Right lobe of liver (tissue), 6 donors: ENCODE results near the gene ABCB8. TPM values are rescaled to one million over a fixed set of nuclear protein-coding genes. Genes with fewer than 3 reads are reported as not detected.

Source experiments
- ATAC-seq, 4 donors: fragments of 200-7000 bp; cut with Tn5 transposase; one replicate each; pipeline ENCODE4 v1.9.1; 2020; ENCODE audit warnings: mild to moderate bottlenecking in 4 of 4, moderate library complexity in 4 of 4
- DNase-seq, 3 donors: peaks; one replicate each; pipeline ENCODE4 v3.0.0-alpha.2; 2020
- H3K27ac ChIP-seq, 3 donors: fragments of 200-600 bp; one replicate each; pipeline ENCODE4 v1.8.0; 2022
- H3K27me3 ChIP-seq, 2 donors: fragments of 200-600 bp; one replicate each; pipeline ENCODE4 v1.8.0; 2022
- H3K36me3 ChIP-seq, 4 donors: fragments of 200-600 bp; sonication (generic) in 1 of 4; one replicate each; pipeline versions ENCODE4 v1.5.1 to v1.8.0; 2017 to 2022; ENCODE audit warnings: control low read depth in 1 of 4
- H3K4me1 ChIP-seq, 4 donors: fragments of 200-600 bp; sonication (generic) in 1 of 4; one replicate each; pipeline versions ENCODE4 v1.5.1 to v1.8.0; 2017 to 2022; ENCODE audit warnings: control low read depth in 1 of 4
- H3K4me3 ChIP-seq, 3 donors: fragments of 200-600 bp; one replicate each; pipeline ENCODE4 v1.8.0; 2022
- H3K9me3 ChIP-seq, 4 donors: fragments of 200-600 bp; sonication (generic) in 1 of 4; one replicate each; pipeline versions ENCODE4 v1.5.1 to v1.8.0; 2017 to 2022; ENCODE audit warnings: control low read depth in 1 of 4
- POLR2A ChIP-seq: fragments of 450-650 bp; IDR thresholded peaks from one replicate; pipeline ENCODE4 v1.6.1; 2017; ENCODE audit warnings: antibody characterized with exemption, mild to moderate bottlenecking
- WGBS: methylation state at CpG from one replicate; pipeline ENCODE4 v1.1.6; 2018; ENCODE audit warnings: low coverage, low lambda C conversion rate; ENCODE audit not compliant: insufficient coverage; ENCODE audit errors: missing lambda C conversion rate; 5-methylcytosine and 5-hydroxymethylcytosine counted together
- intact Hi-C, 2 donors: fragments of 100-400 bp; cut with DNase I; formaldehyde crosslinking; loops; one replicate each; pipeline versions ENCODE4 v1.11.2 to v1.14.1; 2022
- total RNA-seq, 6 experiments: library from RNA; depleted of rRNA in 2 of 6; stranded (reverse); fragments of >200 nt in 2 of 6; fragmentation: NEBNext Ultra II Directional in 3 of 6; extraction: Animal tissue kit (Norgen Biotek cat#: 25700) in 3 of 6; gene quantifications; one replicate each; pipeline versions ENCODE4 v1.1.0 to v1.2.4, GENCODE V29; 2016 to 2023
- TF ChIP-seq, protein P1 (sequence below), 4 donors: fragments of 200-600 bp in 3 of 4; fragments of 450-650 bp in 1 of 4; IDR thresholded peaks; one replicate each; pipeline versions ENCODE4 v1.5.1 to v1.8.0; 2016 to 2022; ENCODE audit warnings: antibody characterized with exemption in 4 of 4, mild to moderate bottlenecking in 2 of 4
- donor health status: DM: no; HTN: yes; CAD: no.
- donor health status: DM: no; HTN: no; CAD: no.
- donor health status: DM: no; HTN: no; CAD: no.
- donor health status: DM: no; HTN: yes; CAD: no.
- donor health status: DM: no; HTN: yes; CAD: no.

ABCB8 gene
- total RNA-seq, 6 experiments from 2014 or later: 22.3 to 33.8 (median 26.8) TPM

DNA sequence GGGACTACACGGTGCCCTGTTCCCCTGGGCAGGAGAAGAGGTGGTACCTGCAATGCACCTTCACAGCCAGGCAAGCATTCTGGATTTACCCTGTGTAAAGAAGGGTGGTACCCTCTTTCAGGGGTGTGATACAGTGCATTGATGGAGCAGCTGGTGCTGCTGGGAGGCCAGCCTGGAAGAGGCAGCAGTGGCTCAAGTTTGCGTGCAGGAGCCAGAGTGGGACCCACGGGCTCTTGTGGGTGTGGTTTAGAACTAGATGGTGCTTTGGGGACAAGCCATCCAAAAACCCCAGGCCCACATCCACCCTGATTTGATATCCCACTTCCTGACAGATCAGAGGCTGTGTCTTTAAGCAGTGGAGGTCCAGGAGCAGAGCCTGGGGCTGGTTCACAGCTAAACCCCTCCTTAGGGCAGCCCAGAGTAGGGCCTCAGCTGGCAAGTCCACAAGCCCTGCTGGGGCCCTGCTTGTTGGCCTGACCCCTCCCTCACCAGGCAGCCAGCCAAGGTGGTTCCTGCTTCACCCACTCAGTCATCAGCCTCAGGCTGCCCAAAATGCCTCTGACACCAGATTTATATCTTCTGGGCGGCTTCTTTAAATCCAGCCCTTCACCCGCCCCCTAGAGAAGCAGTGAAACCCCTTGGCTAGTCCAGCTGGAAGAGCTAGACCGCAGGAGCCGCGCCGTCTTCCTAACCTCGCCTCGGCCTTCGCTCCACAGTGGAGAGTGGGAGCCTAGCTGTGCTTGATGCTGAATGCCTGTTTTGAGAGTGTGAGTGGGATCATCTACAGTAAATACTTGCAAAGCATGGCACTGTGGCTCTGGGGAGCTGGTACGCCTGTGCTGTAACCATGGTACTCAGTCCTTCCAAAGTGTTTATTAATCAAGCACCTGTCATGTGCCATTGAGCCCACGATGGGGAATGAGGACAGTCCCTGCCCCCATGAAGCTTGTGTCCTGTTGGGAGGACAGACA is 18.6 kb downstream of the ABCB8 start:
- Histone ChIP-seq H3K27me3 (no peaks in the 10 kb centered on the region), H3K27ac (no peak overlapping the region), H3K9me3 (no peaks in the 10 kb centered on the region), H3K36me3 (no peaks in the 10 kb centered on the region), H3K4me1 (no peaks in the 10 kb centered on the region), H3K4me3 (no peak overlapping the region)
- intact Hi-C loops: no loop called here
- WGBS: 76% methylated on average over 3 of the region's 14 CpGs
- ATAC-seq (no peak), DNase-seq (no peak)
- TF ChIP-seq POLR2A: no peak
- TF ChIP-seq, protein P1, sequence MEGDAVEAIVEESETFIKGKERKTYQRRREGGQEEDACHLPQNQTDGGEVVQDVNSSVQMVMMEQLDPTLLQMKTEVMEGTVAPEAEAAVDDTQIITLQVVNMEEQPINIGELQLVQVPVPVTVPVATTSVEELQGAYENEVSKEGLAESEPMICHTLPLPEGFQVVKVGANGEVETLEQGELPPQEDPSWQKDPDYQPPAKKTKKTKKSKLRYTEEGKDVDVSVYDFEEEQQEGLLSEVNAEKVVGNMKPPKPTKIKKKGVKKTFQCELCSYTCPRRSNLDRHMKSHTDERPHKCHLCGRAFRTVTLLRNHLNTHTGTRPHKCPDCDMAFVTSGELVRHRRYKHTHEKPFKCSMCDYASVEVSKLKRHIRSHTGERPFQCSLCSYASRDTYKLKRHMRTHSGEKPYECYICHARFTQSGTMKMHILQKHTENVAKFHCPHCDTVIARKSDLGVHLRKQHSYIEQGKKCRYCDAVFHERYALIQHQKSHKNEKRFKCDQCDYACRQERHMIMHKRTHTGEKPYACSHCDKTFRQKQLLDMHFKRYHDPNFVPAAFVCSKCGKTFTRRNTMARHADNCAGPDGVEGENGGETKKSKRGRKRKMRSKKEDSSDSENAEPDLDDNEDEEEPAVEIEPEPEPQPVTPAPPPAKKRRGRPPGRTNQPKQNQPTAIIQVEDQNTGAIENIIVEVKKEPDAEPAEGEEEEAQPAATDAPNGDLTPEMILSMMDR (IDR thresholded peaks at IDR 0.05): no peak

DNA sequence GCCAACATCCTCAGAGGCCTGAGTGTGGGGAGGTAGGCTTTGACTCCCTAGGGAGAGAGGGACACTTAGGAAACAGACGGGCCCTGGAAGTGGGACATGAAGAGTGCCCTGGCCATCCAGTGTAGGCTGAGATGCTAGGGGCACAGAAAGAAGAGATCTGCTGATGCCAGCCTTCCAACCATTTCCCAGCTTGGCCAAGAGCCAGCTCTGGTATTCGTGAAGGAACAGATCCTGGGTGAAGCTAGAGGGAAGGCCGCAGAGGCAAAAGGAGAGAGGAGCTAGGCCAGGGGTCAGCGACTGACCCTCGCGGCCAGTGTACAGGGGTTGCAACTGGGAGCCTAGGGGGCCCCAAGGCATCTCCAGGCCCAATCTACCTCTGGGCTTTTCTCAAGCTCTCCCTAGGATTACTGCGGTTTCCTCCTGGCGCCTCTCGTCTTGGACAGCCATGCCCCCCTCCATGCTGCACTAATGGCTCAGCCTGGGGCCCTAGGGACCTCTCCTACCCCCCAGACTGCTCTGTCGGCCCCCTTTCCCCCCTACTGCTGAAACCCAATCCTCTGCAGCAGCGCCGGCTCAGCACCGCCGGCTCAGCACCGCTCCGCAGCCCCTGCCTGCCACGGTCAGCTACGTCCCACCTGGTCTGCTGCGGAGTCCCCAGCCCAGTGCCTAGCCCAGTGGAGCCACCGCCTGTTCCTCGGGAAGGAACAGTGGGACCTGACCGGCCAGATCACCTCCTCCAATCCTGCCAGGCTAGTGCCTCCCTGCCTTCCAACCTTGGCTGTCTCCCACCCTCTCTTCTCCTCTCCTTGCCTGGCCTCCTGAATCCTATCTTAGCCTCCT is 19.9 kb downstream of the ABCB8 start, which contains the start of gene ASIC3:
Gene ASIC3 (plus strand): TSS at position 556 of the 840 bp plus-strand sequence. CDS start 355 bp downstream, outside the sequence.
- no peaks in the 10 kb centered on the region for H3K4me1 ChIP-seq
- H3K4me3 ChIP-seq: no peak within 1 kb of the TSS
- DNase-seq: no peak
- H3K27me3 ChIP-seq: no peaks in the 10 kb centered on the region
- 66% methylated on average over 3 of the region's 22 CpGs for WGBS
- TF ChIP-seq POLR2A: no peak
- TF ChIP-seq, protein P1 (IDR thresholded peaks at IDR 0.05): no peak
- no peak for ATAC-seq
- H3K36me3 ChIP-seq: no peaks in the 10 kb centered on the region
- H3K9me3 ChIP-seq: no peaks in the 10 kb centered on the region
- intact Hi-C loops: no loop called here
- no peak within 1 kb of the TSS for H3K27ac ChIP-seq

DNA sequence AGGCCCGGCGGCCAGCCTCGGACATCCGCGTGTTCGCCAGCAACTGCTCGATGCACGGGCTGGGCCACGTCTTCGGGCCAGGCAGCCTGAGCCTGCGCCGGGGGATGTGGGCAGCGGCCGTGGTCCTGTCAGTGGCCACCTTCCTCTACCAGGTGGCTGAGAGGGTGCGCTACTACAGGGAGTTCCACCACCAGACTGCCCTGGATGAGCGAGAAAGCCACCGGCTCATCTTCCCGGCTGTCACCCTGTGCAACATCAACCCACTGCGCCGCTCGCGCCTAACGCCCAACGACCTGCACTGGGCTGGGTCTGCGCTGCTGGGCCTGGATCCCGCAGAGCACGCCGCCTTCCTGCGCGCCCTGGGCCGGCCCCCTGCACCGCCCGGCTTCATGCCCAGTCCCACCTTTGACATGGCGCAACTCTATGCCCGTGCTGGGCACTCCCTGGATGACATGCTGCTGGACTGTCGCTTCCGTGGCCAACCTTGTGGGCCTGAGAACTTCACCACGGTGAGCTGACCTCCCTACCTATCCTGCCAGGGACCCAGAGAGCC is 20.7 kb downstream of the ABCB8 start:
- 92% methylated on average over 26 of the region's 38 CpGs for WGBS
- intact Hi-C loops: no loop called here
- H3K4me1 ChIP-seq: no peaks in the 10 kb centered on the region

DNA sequence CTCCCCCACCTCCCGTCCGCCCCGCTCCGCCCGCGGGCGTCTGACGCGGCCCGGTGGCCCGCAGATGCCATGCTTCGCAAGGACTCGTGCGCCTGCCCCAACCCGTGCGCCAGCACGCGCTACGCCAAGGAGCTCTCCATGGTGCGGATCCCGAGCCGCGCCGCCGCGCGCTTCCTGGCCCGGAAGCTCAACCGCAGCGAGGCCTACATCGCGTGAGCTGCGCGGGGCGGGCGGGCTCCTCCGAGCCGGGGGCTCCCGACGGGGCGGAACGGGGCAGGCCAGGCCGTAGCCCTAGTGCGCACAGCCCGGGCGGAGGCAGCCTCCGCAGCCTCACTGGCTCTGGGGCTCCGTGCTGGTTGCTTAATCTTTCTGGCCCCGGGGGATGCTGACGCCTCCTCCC is 22.9 kb downstream of the ABCB8 start:
- Histone ChIP-seq H3K36me3 (no peaks in the 10 kb centered on the region), H3K27me3 (no peaks in the 10 kb centered on the region), H3K9me3 (no peaks in the 10 kb centered on the region), H3K27ac (no peak overlapping the region), H3K4me3 (no peak overlapping the region), H3K4me1 (no peaks in the 10 kb centered on the region)
- TF ChIP-seq POLR2A: no peak
- TF ChIP-seq, protein P1 (IDR thresholded peaks at IDR 0.05): no peak
- peak in 1 of 3 donors; percentile 61 for DNase-seq
- 7% methylated on average over 7 of the region's 50 CpGs for WGBS
- peak; percentile 45 to 79 (median 56) for ATAC-seq
- intact Hi-C loops: no loop called here

More for the DNA sequence above, 20.7 kb downstream of the ABCB8 start:
- Histone ChIP-seq H3K27me3 (no peaks in the 10 kb centered on the region), H3K36me3 (no peaks in the 10 kb centered on the region), H3K9me3 (no peaks in the 10 kb centered on the region), H3K4me3 (no peak overlapping the region), H3K27ac (no peak overlapping the region)
- TF ChIP-seq, protein P1 (IDR thresholded peaks at IDR 0.05): no peak
- TF ChIP-seq POLR2A: no peak
- ATAC-seq (no peak), DNase-seq (no peak)
